Activated CD4-positive, alpha-beta T cell treated with anti-CD3 and anti-CD28 coated beads, Interleukin-10, Interleukin-2, amounts not matched to agents 100 ng/mL and 50 ng/mL, durations not matched to agents 16 hours and 8 hours (primary cell): Measurements from ENCODE around the gene ZP1.
A peak's percentile ranks its signal among the peaks of the same experiment; 100 is the strongest.

Experiments
- DNase-seq: peaks from one replicate; pipeline ENCODE4 v3.0.0-alpha.2; 2020

Gene ZP1

DNA sequence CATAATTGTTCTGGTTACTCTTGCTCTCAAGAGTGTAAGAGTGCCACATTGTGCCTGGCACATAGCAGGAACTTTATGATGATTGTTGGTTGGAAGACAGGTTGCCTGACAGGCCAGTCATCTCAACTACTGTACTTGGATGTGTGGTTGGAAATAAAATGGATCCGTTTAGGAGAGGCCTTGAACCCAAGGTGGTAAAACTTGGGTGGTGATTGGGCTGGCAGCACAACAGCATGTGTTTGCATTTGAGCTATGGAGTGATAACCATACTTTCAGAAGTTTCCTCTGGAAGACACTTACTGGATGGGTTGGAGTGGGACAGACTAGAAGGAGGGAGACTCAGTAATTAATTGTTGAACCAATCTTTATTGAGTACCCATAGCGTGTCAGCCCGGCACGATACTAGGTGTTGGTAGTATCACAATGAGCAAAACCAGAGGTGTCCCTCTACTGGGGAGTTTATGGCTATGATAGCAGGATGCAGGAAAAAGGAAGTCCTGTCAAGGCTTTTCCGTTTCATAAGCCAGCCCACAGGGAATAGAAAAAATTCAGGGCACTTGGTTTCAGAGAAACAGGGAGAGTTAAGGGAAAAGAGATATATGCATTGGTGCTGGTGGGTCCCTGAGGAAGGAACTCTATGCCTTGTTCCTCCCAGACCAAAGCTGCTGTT lies 43.5 kb downstream of the ZP1 start:
- no peak for DNase-seq

DNA sequence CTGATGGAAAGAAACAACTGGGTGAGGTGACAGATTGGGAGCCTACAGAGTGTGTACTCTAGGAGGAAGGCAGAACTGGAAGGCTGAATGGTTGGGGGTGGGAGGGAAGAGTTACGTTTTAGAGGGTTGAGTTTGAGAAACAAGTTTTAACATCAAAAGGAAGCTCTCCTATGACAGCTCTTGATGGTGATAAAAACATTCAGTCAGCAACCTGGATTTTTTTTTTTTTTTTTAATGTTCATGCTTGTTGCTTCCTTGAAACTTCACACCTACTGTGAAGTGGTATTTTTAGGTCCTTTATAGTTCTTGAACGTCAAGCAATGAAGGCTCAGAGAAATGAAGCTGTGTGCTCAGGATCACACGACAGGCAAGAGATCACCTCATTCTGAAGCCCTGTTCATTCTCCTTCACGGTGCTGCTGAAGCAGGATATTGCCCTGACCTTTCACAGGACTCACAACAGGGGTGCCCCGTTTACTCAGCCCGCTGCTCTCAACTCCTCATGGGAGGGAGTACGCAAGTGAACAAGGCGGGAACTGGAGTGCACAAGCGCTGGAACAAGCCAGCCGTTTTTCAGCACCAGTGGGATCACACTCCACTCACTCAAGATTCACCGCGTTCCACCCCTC lies 45.0 kb downstream of the ZP1 start:
- no peak for DNase-seq

DNA sequence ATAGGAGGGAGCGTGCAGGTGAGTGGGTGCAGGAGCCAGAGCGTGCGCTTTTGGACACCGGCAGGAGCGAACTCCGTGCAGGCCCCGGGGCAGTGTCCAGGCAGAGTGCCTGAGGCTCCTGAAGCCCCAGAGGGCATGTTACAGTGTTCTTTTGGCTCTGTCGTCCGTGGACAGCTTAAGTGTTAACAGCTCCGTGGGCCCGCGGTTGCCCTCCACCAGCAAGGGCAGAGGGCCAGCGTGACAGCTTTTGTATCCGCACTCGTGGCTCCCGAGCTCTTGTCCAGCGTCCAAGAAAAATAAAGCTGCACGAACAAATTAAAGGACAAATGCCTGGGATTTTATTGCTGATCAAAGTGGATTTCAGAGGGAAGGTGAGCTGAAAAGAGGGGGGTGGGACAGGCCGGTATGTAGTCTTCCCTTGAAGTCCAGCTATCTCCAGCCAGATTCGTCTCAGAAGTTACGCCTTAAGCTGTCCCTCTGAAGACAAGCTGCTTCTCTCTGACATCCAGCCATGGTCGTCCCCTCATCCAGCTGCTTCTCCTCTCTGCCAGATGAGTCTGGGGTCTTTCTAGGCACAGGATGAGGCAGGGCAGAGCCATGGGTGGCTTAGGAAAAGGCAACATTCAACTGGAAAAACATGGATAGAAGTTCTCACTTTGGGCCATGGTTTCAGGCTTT lies 45.6 kb downstream of the ZP1 start:
- DNase-seq = no peak

DNA sequence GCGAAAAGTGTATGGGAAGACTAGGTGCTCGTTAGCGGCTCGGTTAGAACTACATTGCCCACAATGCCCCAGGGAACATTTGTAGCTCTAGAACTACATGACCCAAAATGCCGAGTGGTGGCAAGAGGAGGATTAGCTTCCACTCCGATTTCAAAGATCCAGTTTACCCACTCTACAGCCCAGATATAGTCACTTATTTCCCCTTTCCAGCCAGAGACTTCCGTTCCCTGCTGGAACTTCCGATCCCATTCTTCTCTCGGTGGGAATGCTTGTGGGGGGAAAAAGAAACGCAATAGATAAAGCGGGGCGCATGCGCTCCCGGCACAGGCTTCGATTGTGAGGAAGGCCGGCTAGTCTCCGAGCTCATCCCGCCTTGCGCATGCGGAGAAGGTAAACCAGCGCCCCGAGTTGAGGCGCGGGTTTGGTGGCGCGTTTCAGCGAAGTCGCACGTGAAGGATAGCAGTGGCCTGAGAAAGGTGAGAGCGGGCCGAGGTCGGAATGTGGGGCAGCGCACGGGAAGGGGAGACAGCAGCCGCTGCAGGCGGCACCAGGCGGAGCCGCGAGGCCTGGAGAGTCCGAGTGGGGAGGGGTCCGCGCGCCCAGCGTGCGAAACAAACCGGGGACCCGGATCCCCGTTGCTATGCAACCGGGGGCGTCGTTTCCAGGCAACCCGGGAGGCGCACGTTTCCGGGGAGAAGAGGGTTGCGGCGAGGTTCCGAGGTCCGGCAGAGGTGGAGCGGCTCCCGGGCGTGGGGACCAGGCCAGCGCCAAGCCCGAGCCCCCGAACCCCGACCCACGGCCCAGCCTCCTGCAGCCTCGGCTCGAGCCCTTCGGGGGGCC lies 46.7 kb downstream of the ZP1 start, which contains the start of gene TMEM109:
Gene TMEM109 (plus strand): TSS at position 366 of the 840 bp plus-strand sequence. CDS start 5,536 bp downstream, outside the sequence.
- DNase-seq = peak; percentile 94

DNA sequence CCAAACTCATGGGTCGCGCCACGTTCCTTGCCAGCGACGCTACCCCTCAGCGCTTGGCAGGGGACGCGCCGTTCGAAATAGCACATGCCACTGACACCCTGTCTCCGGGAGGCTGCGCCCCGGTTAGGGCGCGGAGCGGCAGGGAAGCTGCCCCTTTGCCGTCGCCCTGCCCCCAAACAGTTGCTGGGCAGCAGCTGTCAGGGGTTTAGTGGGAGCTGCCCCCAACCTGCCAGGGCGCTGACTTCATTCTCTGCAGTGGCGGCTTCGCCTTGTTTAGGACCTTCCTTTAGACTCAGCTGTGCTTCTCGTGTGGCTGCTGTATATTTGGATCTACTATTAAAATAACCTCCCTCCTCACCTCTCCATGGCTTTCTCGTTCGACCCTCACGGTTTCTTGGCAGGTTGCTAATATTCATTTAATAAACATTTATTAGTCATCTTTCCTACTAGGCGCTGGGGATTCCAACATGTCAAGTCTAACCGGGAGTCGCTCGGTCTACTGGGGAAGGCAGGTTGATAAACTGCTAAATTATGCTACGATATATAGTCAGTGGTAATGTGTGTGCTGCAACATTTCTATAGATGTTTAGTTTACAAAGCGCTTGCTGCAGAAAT lies 47.4 kb downstream of the ZP1 start:
- DNase-seq = peak; percentile 38

- DNase-seq = peak; percentile 92
These were observed 48.0 kb downstream of the ZP1 start for GRCh38 chr11:60915248-60915914.

- DNase-seq = no peak
These were observed 49.4 kb downstream of the ZP1 start for GRCh38 chr11:60916669-60917206.

- no peak for DNase-seq
These were observed 49.9 kb downstream of the ZP1 start for GRCh38 chr11:60917267-60917666.

- no peak for DNase-seq
These were observed 51.1 kb downstream of the ZP1 start for GRCh38 chr11:60918251-60918938.

DNA sequence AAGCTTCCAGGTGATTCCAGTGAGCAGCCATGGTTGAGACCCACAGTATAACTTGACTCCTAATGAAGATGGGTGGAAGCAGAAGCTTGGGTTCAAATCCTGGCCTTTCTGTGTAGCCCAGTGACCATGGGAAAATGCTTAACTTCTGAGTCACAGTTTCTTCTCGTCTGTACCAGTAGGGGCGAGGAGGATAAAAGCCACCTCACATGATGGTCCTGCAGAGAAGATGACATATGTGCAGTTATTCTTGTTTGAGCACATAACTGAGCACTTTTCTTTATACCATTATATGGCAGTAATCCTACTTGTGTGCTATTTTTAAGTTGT lies 51.6 kb downstream of the ZP1 start:
- DNase-seq = no peak

DNA sequence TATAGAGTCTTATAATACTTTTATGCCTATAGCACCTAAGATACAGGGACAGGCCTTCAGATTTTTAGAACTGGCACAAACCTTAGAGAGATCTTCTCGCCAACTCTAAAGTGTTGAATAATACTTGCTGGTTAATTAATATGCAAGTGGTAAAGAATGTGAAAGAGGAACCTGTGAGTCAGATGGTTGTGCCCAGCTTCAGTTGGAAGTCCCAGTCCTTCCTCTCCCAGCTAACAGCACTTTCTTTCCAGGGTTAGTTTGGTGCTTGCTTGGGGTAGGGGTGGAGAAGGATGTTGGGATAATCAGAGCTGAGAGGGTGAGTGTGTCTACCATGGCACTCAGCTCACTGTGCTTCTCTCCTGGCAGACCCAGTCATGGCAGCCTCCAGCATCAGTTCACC lies 52.0 kb downstream of the ZP1 start:
- DNase-seq = no peak

GRCh38 chr11:60919956-60920355 lies 52.6 kb downstream of the ZP1 start:
- no peak for DNase-seq

DNA sequence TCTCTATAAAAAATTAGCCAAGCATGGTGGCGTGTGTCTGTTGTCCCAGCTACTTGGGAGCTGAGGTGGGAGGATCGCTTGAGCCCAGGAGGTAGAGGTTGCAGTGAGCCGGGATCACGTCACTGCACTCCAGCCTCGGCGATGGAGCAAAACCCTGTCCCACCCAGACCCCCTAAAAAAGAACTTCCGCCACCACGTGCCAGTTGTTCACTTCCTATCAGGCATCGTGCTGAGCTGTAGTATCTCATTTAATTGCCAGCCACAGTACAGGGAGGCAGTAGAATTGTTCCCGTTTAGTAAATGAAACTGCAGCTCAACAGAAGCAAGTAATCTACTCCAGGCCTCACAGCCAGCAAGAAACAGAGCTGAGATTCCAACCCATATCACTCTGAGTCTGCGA lies 53.9 kb downstream of the ZP1 start:
- no peak for DNase-seq

- DNase-seq = no peak
These were observed 54.5 kb downstream of the ZP1 start for GRCh38 chr11:60921777-60922335.

DNA sequence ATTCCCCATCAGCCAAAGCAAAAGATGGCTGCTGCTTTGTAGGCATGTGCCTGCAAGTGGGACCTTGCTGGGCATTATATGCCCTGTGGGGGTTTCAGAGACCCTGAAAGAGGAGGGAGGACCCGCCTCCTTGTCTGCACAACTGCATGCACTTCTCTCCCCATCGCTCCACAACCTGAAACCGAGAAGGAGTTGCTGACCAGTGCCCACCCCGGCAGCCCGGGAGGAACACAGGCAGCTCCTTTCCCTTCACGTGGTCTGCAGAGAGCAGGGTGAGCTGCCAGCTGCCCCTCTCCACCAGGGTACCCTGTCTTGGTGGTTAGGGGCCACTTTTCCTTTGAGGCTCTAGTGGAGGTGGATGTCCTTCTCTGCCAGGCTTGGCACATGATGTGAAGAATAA lies 55.6 kb downstream of the ZP1 start:
- DNase-seq = no peak

- no peak for DNase-seq
These were observed 56.0 kb downstream of the ZP1 start for GRCh38 chr11:60923326-60923725.

GRCh38 chr11:60923800-60924109 lies 56.4 kb downstream of the ZP1 start:
- DNase-seq = no peak

DNA sequence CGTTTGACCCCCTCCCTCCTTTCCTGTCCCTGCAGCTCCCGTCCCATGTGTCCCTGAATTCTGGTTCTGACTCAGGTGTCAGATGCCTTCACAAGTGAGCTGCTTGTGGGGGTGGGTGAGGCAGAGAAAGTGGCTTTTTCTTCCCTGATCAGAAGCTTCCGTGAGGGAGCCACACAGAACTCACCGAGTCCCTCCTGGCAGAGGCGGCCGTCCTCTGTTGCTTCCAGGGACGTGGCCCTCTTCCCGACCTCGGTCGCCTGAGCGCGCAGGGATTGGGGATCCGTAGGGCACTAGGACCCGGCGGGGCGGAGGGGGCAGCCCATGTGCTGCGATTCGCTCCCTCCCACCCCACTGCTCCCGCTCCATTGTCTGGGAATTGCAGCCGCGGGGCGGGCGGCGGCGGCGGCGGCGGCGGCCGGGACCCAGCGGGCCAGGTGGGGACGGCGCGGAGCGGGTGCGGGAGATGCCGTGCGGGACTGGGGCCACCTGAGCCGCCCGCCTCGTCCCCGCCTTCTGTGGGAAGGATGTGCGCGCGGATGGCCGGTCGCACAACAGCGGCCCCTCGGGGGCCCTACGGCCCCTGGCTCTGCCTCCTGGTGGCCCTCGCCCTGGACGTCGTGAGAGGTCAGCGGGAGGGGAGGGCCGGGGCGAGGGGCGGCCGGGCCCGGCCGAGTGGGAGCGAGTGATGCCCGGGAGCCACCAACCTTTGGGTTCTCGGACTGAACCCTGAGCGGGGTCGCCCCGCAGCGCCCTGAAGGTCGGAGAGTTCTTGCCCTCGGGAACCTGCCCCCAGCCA lies 57.0 kb downstream of the ZP1 start, which contains the start of gene TMEM132A:
Gene TMEM132A (plus strand): TSS at position 351 of the 796 bp plus-strand sequence. CDS start 174 bp downstream, at position 525.
- DNase-seq = peak; percentile 32
